ENCODE results near the gene ZBTB43. TPM values are rescaled to one million over a fixed set of nuclear protein-coding genes. Genes with fewer than 3 reads are reported as not detected.

Gene ZBTB43
- polyA plus RNA-seq, 3 donors = 10.5 to 18.8 (median 14.3) TPM

DNA sequence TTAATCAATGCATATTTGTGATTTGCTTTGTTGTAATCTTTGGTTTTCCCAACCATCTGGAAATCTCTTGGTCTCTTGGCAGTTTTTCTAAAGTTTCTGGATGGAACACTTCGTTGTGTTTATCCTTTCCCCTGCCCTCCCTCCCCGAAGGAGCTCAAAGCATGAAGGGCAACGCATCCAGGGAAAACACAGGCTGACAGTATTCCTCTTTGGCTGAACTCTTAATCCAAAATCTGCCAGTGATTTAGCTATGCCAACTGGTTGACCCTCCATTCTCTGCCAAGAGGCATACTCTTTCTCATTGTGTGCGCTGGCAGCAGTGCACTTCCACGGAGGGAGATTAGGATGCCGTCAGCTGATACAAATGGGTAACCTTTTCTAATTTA lies 76.1 kb downstream of the ZBTB43 start:
- no peak for DNase-seq

DNA sequence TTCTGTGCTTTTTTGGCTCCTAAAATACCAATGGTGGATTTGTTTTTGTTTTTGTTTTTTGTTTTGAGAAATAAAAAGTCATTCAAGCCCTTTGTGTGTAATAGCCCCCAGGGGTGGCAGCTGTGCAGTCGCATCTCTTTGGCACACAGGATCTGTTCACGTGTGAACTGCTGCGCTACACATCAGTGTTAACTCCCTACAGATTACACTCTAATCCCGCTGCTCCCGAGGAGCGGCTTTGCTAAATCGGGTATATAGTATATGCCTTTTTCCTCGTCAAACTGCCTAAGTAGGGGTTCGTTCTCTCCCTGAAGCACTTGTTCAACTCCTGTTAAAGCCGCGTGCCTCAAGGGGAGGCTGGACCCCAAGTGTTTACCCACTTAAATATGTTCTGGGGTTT lies 77.9 kb downstream of the ZBTB43 start:
- no peak for DNase-seq

- no peak for DNase-seq
Observed at GRCh38 chr9:126883636-126884035, 78.8 kb downstream of the ZBTB43 start.

DNA sequence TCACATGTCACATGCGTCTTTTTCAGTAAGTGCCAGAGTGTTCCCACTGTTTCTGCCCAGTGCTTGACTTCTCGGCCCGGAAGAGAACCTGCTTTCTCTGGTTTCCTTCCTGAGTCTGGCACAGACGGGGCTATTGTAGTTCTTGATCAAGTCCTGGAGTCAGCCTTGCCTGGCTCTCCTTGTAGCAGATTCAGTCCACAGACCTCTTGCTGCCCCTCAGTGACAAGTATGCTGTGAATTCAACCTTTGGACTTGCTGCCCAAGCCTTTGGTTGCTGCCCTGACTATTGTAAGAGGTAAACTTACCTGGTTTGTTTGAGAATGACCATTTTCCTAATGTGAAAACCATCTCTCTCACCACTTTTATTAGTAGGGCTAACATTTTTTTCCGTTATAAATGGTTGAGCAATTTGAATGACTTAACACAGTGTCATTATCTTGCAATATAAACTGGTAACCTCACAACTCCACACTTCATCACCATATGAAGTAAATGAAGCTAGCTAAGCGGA lies 80.3 kb downstream of the ZBTB43 start:
- DNase-seq = no peak

- no peak for DNase-seq
Observed at GRCh38 chr9:126886034-126886822, 81.4 kb downstream of the ZBTB43 start.

GRCh38 chr9:126886897-126887296 lies 82.1 kb downstream of the ZBTB43 start:
- no peak for DNase-seq

Other genes with a start within 250 kb of the ZBTB43 start
- gene LMX1B, start 191.1 kb upstream of the ZBTB43 start, polyA plus RNA-seq (ENCODE audit: insufficient read length in 3 of 3) = 10 to 100 TPM; 19.8 to 22.4 (median 22.3) TPM
- gene ZBTB34, start 55.6 kb downstream of the ZBTB43 start, polyA plus RNA-seq (ENCODE audit: insufficient read length in 3 of 3) = 10 to 100 TPM; 18.6 to 20.5 (median 20.2) TPM
- gene RALGPS1, start 109.7 kb downstream of the ZBTB43 start, polyA plus RNA-seq (ENCODE audit: insufficient read length in 3 of 3) = 10 to 100 TPM; 22.9 to 32.5 (median 28.4) TPM

Measured in renal pelvis (tissue), 4 donors.